NCI-H345 treated with DMSO at 0.1 percent for 48 hours (cell line): ENCODE data around the gene ZNF90.
A peak's percentile ranks its signal among the peaks of the same experiment; 100 is the strongest.
"Not testable (repeated sequence)": the region's sequence is repeated elsewhere in the genome, so short reads cannot be mapped to it uniquely, and the experiment has no call there.

ENCODE experiments used
- DNase-seq: peaks from one replicate; lab custom pipeline; 2025; ENCODE audit not compliant: unreplicated experiment; lab: John Stamatoyannopoulos, UW

ZNF90 gene

GRCh38 chr19:20077791-20078463 is at the start of gene ZNF90:
Gene ZNF90, plus strand, starts transcription at chr19:20078000. Its CDS starts 133 bp downstream, at chr19:20078133.
- no peak for DNase-seq

- no peak for DNase-seq
Measured at GRCh38 chr19:20028611-20029010, 49.2 kb upstream of the ZNF90 start.

GRCh38 chr19:20035935-20036334 is 41.9 kb upstream of the ZNF90 start:
- DNase-seq: no peak

GRCh38 chr19:20038358-20039202 is 39.2 kb upstream of the ZNF90 start:
- DNase-seq: no peak

- DNase-seq: peak; percentile 10
Measured at GRCh38 chr19:20039203-20039723, 38.5 kb upstream of the ZNF90 start, which contains the start of gene ZNF682. Gene ZNF682, minus strand, starts transcription at chr19:20039505. Its CDS starts 160 bp downstream, at chr19:20039345.

- DNase-seq: no peak
Measured at GRCh38 chr19:20044663-20045062, 33.1 kb upstream of the ZNF90 start.

GRCh38 chr19:20045742-20046141 is 32.1 kb upstream of the ZNF90 start:
- not testable (repeated sequence) for DNase-seq

- DNase-seq: peak; percentile 62
Measured at GRCh38 chr19:20051841-20052768, 25.7 kb upstream of the ZNF90 start.

GRCh38 chr19:20058738-20059137 is 19.1 kb upstream of the ZNF90 start:
- DNase-seq: not testable (repeated sequence)

GRCh38 chr19:20060282-20060681 is 17.5 kb upstream of the ZNF90 start:
- no peak for DNase-seq

GRCh38 chr19:20066861-20067260 is 10.9 kb upstream of the ZNF90 start:
- no peak for DNase-seq

GRCh38 chr19:20067943-20068342 is 9.9 kb upstream of the ZNF90 start:
- no peak for DNase-seq

- DNase-seq: not testable (repeated sequence)
Measured at GRCh38 chr19:20068559-20068958, 9.2 kb upstream of the ZNF90 start.

GRCh38 chr19:20070691-20071090 is 7.1 kb upstream of the ZNF90 start:
- DNase-seq: no peak

GRCh38 chr19:20072936-20073335 is 4.9 kb upstream of the ZNF90 start:
- DNase-seq: no peak

- DNase-seq: no peak
Measured at GRCh38 chr19:20078581-20079031, 806 bp downstream of the ZNF90 start.

- no peak for DNase-seq
Measured at GRCh38 chr19:20079476-20079875, 1.7 kb downstream of the ZNF90 start.

- no peak for DNase-seq
Measured at GRCh38 chr19:20080656-20081055, 2.9 kb downstream of the ZNF90 start.

GRCh38 chr19:20082232-20082833 is 4.5 kb downstream of the ZNF90 start:
- DNase-seq: not testable (repeated sequence)

GRCh38 chr19:20082876-20083275 is 5.1 kb downstream of the ZNF90 start:
- DNase-seq: not testable (repeated sequence)
